Activated CD4-positive, alpha-beta memory T cell treated with anti-CD3 and anti-CD28 coated beads for 36 hours (primary cell): ENCODE measurements around the gene CACNB2. TPM values are rescaled to one million over a fixed set of nuclear protein-coding genes. Genes with fewer than 3 reads are reported as not detected.

Source experiments
- CTCF ChIA-PET: fragments of 350-600 bp; sonication (Branson Sonifier 250); formaldehyde crosslinking; loops from one replicate; lab custom pipeline; 2021; ENCODE audit warnings: antibody characterized with exemption, inconsistent platforms; lab: Charles Lee
- POLR2A ChIA-PET: fragments of 350-600 bp; sonication (Branson Sonifier 250); formaldehyde crosslinking; loops from one replicate; lab custom pipeline; 2021; ENCODE audit warnings: antibody characterized with exemption; lab: Charles Lee
- DNase-seq: peaks from one replicate; pipeline ENCODE4 v3.0.0-alpha.2; 2020
- H3K27ac Mint-ChIP-seq: one replicate; pipeline ENCODE4 v1.8.0; 2021; ENCODE audit warnings: mixed read lengths
- H3K27me3 Mint-ChIP-seq: one replicate; pipeline ENCODE4 v1.8.0; 2021; ENCODE audit warnings: mixed read lengths
- H3K36me3 Mint-ChIP-seq: one replicate; pipeline ENCODE4 v1.8.0; 2021; ENCODE audit warnings: mixed read lengths
- H3K4me1 Mint-ChIP-seq: one replicate; pipeline ENCODE4 v1.8.0; 2021; ENCODE audit warnings: low read depth, mixed read lengths
- H3K4me3 Mint-ChIP-seq: one replicate; pipeline ENCODE4 v1.8.0; 2021; ENCODE audit warnings: mild to moderate bottlenecking, mixed read lengths
- H3K9me3 Mint-ChIP-seq: one replicate; pipeline ENCODE4 v1.8.0; 2021; ENCODE audit warnings: mixed read lengths
- intact Hi-C: fragments of 100-400 bp; cut with micrococcal nuclease; formaldehyde crosslinking; loops from one replicate; pipeline ENCODE4 v1.15.1; 2023
- total RNA-seq, 2 experiments: library from RNA; stranded (reverse); gene quantifications; one replicate each; pipeline ENCODE4 v1.2.3, GENCODE V29; 2021

The CACNB2 gene
- total RNA-seq, 2 experiments from 2014 or later = not detected

- Mint-ChIP-seq H3K36me3 (no peaks in the 10 kb centered on the region), H3K4me3 (no peak overlapping the region), H3K4me1 (no peaks in the 10 kb centered on the region), H3K27ac (no peak overlapping the region), H3K9me3 (no peaks in the 10 kb centered on the region), H3K27me3 (peaks cover 2% of the 10 kb centered on the region)
- DNase-seq = no peak
- POLR2A ChIA-PET = no interaction called here
- intact Hi-C loops = no loop called here
- CTCF ChIA-PET = no interaction called here
These were observed 236.4 kb downstream of the CACNB2 start for GRCh38 chr10:18376650-18377049.

- no peaks in the 10 kb centered on the region for H3K4me1 Mint-ChIP-seq
- DNase-seq = no peak
- ChIA-PET CTCF (no interaction called here), POLR2A (no interaction called here)
- no peak overlapping the region for H3K4me3 Mint-ChIP-seq
- peaks cover 2% of the 10 kb centered on the region for H3K27me3 Mint-ChIP-seq
- H3K27ac Mint-ChIP-seq = no peak overlapping the region
- H3K36me3 Mint-ChIP-seq = no peaks in the 10 kb centered on the region
- no peaks in the 10 kb centered on the region for H3K9me3 Mint-ChIP-seq
- intact Hi-C loops = no loop called here
These were observed 237.7 kb downstream of the CACNB2 start for GRCh38 chr10:18377898-18378297.

GRCh38 chr10:18378766-18379165, 238.5 kb downstream of the CACNB2 start:
- Mint-ChIP-seq H3K27ac (no peak overlapping the region), H3K36me3 (no peaks in the 10 kb centered on the region), H3K27me3 (peaks cover 2% of the 10 kb centered on the region), H3K9me3 (no peaks in the 10 kb centered on the region), H3K4me3 (no peak overlapping the region), H3K4me1 (no peaks in the 10 kb centered on the region)
- intact Hi-C loops = no loop called here
- ChIA-PET CTCF (no interaction called here), POLR2A (no interaction called here)
- DNase-seq = no peak

- CTCF ChIA-PET = no interaction called here
These were observed 241.5 kb downstream of the CACNB2 start for GRCh38 chr10:18381679-18382078.

GRCh38 chr10:18397906-18398305, 257.7 kb downstream of the CACNB2 start:
- CTCF ChIA-PET = interaction anchor here (0.6 kb wide), 1 partner anchor 17 kb away, joined by 3 read pairs; no protein-coding TSS in a partner anchor

More at GRCh38 chr10:18381679-18382078, 241.5 kb downstream of the CACNB2 start:
- DNase-seq = no peak
- POLR2A ChIA-PET = no interaction called here
- intact Hi-C loops = no loop called here
- Mint-ChIP-seq H3K4me3 (no peak overlapping the region), H3K36me3 (no peaks in the 10 kb centered on the region), H3K4me1 (no peaks in the 10 kb centered on the region), H3K27ac (no peak overlapping the region), H3K9me3 (no peaks in the 10 kb centered on the region), H3K27me3 (peaks cover 2% of the 10 kb centered on the region)

GRCh38 chr10:18399158-18399557, 258.9 kb downstream of the CACNB2 start:
- Mint-ChIP-seq H3K27me3 (peaks cover 6% of the 10 kb centered on the region), H3K27ac (no peak overlapping the region), H3K9me3 (no peaks in the 10 kb centered on the region), H3K4me1 (peaks cover 8% of the 10 kb centered on the region), H3K36me3 (no peaks in the 10 kb centered on the region), H3K4me3 (no peak overlapping the region)
- POLR2A ChIA-PET = no interaction called here
- intact Hi-C loops = no loop called here
- DNase-seq = no peak
- CTCF ChIA-PET = no interaction called here

More at GRCh38 chr10:18397906-18398305, 257.7 kb downstream of the CACNB2 start:
- intact Hi-C loops = no loop called here
- Mint-ChIP-seq H3K27ac (no peak overlapping the region), H3K4me1 (peaks cover 8% of the 10 kb centered on the region), H3K9me3 (no peaks in the 10 kb centered on the region), H3K4me3 (no peak overlapping the region), H3K36me3 (no peaks in the 10 kb centered on the region), H3K27me3 (peaks cover 6% of the 10 kb centered on the region)
- POLR2A ChIA-PET = no interaction called here
- no peak for DNase-seq

GRCh38 chr10:18400201-18400905, 260.1 kb downstream of the CACNB2 start:
- Mint-ChIP-seq H3K4me1 (peaks cover 8% of the 10 kb centered on the region), H3K4me3 (peak overlapping the region; percentile 3), H3K9me3 (no peaks in the 10 kb centered on the region), H3K36me3 (no peaks in the 10 kb centered on the region), H3K27me3 (peaks cover 6% of the 10 kb centered on the region), H3K27ac (no peak overlapping the region)
- POLR2A ChIA-PET = no interaction called here
- intact Hi-C loops = no loop called here
- CTCF ChIA-PET = no interaction called here
- DNase-seq = peak; percentile 20

- peaks cover 8% of the 10 kb centered on the region for H3K4me1 Mint-ChIP-seq
- no peaks in the 10 kb centered on the region for H3K36me3 Mint-ChIP-seq
- peaks cover 6% of the 10 kb centered on the region for H3K27me3 Mint-ChIP-seq
- ChIA-PET POLR2A (no interaction called here), CTCF (no interaction called here)
- no peak for DNase-seq
- intact Hi-C loops = no loop called here
- no peak overlapping the region for H3K27ac Mint-ChIP-seq
- H3K9me3 Mint-ChIP-seq = no peaks in the 10 kb centered on the region
- no peak overlapping the region for H3K4me3 Mint-ChIP-seq
These were observed 260.7 kb downstream of the CACNB2 start for GRCh38 chr10:18400906-18401245.

- Mint-ChIP-seq H3K27ac (no peak overlapping the region), H3K4me3 (no peak overlapping the region), H3K36me3 (no peaks in the 10 kb centered on the region), H3K27me3 (peaks cover 6% of the 10 kb centered on the region), H3K4me1 (peaks cover 8% of the 10 kb centered on the region), H3K9me3 (no peaks in the 10 kb centered on the region)
- POLR2A ChIA-PET = no interaction called here
- intact Hi-C loops = no loop called here
- CTCF ChIA-PET = no interaction called here
- DNase-seq = no peak
These were observed 261.4 kb downstream of the CACNB2 start for GRCh38 chr10:18401416-18402195.

GRCh38 chr10:18402853-18403252, 262.6 kb downstream of the CACNB2 start:
- Mint-ChIP-seq H3K27ac (no peak overlapping the region), H3K4me3 (no peak overlapping the region), H3K4me1 (peaks cover 8% of the 10 kb centered on the region), H3K27me3 (peaks cover 6% of the 10 kb centered on the region), H3K36me3 (no peaks in the 10 kb centered on the region), H3K9me3 (no peaks in the 10 kb centered on the region)
- no peak for DNase-seq
- POLR2A ChIA-PET = no interaction called here
- CTCF ChIA-PET = no interaction called here
- intact Hi-C loops = no loop called here

GRCh38 chr10:18404530-18404929, 264.3 kb downstream of the CACNB2 start:
- Mint-ChIP-seq H3K27ac (no peak overlapping the region), H3K4me3 (no peak overlapping the region), H3K27me3 (peaks cover 6% of the 10 kb centered on the region), H3K4me1 (peaks cover 8% of the 10 kb centered on the region), H3K9me3 (no peaks in the 10 kb centered on the region), H3K36me3 (no peaks in the 10 kb centered on the region)
- no peak for DNase-seq
- ChIA-PET CTCF (no interaction called here), POLR2A (no interaction called here)
- intact Hi-C loops = no loop called here

- CTCF ChIA-PET = no interaction called here
- peaks cover 2% of the 10 kb centered on the region for H3K27me3 Mint-ChIP-seq
- no peaks in the 10 kb centered on the region for H3K4me1 Mint-ChIP-seq
- POLR2A ChIA-PET = no interaction called here
- no peaks in the 10 kb centered on the region for H3K9me3 Mint-ChIP-seq
- DNase-seq = no peak
- H3K36me3 Mint-ChIP-seq = no peaks in the 10 kb centered on the region
- intact Hi-C loops = no loop called here
- no peak overlapping the region for H3K4me3 Mint-ChIP-seq
- H3K27ac Mint-ChIP-seq = no peak overlapping the region
These were observed 265.9 kb downstream of the CACNB2 start for GRCh38 chr10:18406136-18406535.
